HG02759 (cell line): ENCODE measurements around the gene UBL7.

Experiments
- ATAC-seq: cut with Tn5 transposase; IDR thresholded peaks from one replicate; pipeline ENCODE4 v1.9.1; 2021; ENCODE audit warnings: mild to moderate bottlenecking, moderate library complexity; ENCODE audit not compliant: unreplicated experiment

Gene UBL7

GRCh38 chr15:74409225-74409624 lies 51.7 kb downstream of the UBL7 start:
- no peak for ATAC-seq

- ATAC-seq = no peak
These were observed 52.1 kb downstream of the UBL7 start for GRCh38 chr15:74408815-74409214.

DNA sequence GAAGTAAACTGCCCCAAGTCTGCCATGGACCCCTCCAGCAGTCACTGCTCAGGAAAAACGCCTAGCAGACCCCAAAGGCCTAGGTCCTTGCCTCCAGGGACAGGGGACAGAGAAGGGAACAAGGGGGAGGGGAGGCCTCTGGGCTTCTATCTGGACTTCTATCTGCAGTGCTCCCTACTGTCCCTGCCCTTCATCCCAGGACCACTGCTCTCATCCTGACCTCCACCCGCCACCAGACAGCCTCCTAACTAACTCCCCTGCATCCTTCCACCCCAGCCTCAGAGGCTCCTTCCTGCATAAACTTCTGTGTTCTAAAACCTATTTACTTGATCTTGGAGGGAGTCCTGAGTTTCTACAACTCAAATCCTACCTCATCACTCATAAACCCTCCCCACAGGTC lies 52.6 kb downstream of the UBL7 start:
- no peak for ATAC-seq

- ATAC-seq = no peak
These were observed 53.8 kb downstream of the UBL7 start for GRCh38 chr15:74406992-74407705.

DNA sequence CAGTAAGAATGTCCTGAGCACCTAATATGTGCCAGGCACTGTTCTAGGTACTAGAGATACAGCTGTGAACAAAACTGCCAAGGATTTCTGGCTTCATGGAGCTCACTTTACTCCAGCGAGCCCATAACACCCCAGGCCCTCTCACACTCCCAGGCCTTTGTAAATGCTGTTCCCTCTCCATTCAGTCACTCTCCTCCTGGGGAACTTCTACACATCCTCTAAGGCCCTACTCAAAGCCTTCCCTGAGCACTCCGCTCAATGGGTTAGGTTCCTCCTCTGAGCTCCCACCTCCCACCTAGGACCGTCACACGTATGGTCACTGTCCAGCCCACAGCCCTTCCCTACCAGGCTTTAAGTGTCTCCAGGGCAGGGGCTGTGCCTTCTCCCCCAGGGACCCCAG lies 54.4 kb downstream of the UBL7 start:
- ATAC-seq = no peak

- ATAC-seq = no peak
These were observed 55.1 kb downstream of the UBL7 start for GRCh38 chr15:74405823-74406222.

GRCh38 chr15:74403991-74404563 lies 56.9 kb downstream of the UBL7 start:
- peak; percentile 36 for ATAC-seq

- no peak for ATAC-seq
These were observed 57.4 kb downstream of the UBL7 start for GRCh38 chr15:74403588-74403919.

DNA sequence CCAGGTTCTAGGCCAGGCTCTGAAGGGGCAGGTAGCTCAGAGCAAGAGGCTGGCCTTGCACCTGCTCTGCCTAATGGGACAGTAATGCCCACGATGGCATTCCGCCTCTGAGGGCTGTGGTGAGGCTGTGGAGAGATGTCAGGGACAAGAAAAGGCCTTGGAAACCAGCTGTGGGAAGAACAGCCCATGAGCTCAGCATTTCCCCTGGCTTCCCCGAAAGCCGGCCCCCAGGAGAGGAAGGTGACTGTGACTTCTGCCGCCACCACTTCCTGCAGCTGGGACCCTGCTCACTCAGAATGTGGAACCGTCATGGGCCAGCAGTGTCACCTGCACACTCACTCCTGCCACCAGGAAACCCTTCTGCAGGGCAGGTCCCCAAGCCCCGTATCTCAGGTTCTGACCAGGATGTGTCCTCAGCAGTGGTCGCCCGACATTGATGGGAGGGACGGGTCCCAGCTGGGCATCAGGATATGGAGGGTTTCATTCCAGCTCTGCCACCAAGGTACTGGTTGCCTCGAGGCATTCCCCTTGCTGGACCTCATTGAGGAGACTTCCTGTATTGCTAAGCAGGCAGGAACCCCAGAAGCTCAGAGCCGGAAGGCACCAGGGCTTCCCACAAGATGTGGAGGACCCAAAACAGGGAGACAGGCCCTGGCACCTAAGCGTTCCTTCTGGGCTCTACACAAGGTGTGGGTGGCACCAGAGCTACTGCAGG lies 57.9 kb downstream of the UBL7 start:
- peak; percentile 32 for ATAC-seq

- no peak for ATAC-seq
These were observed 58.6 kb downstream of the UBL7 start for GRCh38 chr15:74402337-74402841.

DNA sequence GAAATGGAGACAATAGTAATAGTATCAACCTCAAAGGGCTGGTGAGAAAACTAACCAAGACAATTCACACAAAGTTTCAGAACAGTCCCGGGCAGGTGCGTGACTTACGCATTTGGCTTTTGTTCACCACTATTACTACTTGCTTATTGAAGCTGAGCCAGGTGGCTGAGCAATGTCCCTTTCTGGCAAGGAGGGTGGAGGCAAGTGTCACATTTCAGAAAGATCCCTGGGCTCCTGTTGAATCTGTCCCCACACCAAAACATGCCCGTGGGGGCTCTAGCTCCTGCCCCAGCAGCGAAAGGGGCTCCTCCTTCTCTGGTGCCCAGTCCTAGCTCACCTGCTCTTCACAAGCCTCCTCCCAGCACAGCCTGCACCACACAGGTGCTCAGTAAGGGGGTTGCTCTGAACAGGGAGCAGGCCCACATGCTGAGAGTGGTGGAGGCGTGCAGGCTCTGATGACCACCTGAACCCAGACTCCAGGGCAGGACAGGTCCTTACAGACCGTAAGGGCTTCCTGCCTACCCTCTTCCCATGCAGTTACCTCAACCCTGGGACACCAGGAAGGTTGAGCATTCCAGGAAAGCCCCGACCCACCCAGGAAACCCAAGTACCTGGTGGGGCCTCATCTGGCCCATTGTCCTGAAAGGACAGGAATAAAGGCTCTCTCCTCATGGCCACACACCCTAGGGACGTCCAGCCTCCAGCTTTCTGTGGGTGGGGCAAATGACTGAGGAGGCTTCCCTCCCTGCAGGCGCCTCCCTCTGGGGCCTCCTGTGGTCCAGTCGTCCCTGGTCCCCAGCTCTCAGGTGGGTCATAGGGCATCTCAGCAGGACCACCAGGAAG lies 59.8 kb downstream of the UBL7 start:
- ATAC-seq = no peak

DNA sequence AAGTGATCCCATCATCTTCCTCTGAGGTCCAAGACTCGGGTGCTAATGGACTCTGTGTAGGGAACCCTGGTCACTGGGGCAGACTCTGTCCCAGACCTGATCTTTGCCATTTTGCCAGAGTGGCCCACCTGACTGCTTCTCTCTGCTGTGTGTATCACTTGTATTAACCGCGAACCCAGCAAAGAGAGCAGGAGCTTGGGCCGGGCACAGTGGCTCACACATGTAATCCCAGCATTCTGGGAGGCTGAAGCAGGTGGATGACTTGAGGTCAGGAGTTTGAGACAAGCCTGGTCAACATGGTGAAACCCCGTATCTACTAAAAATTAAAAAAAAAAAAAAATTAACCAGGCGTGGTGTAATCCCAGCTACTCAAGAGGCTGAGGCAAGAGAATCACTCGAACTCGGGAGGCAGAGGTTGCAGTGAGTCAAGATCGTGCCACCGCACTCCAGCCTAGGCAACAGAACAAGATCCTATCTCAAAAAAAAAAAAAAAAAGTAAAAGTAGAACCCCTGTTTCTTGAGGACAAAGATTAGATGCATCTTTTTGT lies 60.6 kb downstream of the UBL7 start:
- ATAC-seq = no peak

DNA sequence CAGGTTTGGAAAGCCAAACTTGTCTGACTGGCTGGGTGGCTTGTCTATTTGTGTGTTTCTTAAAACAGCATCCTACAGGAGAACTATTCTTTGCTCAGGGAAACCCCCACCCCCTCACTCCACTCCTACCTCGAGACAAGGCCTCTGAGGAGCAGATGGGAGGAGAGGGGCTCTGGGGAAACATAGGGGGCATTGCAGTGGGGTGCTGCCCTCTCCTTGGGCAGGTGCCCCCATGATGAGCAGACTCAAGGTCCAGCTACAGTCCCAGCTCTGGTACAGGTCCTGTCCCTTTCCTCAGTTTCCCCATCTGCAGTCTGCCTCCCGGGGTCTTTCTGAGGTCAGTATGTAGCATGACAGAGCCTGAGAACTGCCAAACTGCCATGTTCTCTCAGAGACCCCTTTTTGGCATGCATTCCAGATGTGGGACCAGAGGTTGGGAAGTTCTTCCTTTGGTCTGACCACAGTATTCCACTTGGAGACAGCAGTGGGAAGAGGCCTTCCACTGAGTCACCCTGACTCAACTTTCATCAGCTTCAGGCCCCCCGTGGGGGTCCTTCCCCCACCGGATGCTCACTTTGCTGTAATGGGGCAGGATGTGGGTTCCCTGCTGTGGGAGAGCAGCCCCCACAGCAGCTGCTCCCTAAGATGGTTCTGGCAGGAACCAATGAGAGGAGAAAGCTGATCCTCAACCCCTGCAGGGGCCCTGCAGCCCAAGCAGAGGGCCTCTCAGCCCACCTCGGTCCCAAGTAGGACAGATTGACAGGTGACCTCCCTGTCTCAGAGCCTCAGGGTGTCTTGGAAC lies 61.2 kb downstream of the UBL7 start:
- no peak for ATAC-seq

DNA sequence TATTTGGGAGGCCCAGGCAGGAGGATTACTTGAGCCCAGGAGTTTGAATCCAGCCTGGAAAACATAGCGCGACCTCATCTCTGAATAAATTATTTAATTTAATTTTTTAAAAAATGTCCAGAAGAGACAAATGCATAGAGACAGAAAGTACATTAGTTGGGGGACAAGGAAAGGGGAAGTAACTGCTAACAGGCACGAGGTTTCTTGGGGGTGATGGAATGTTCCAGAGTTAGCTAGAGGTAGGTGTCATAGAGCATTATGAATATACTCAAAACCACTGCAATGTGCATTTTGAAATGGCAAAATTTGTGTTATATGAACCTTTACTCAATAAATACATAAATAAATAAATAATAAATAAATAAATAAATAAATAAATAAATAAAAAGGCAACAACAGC lies 61.9 kb downstream of the UBL7 start:
- ATAC-seq = no peak

GRCh38 chr15:74398183-74398582 lies 62.8 kb downstream of the UBL7 start:
- ATAC-seq = no peak

DNA sequence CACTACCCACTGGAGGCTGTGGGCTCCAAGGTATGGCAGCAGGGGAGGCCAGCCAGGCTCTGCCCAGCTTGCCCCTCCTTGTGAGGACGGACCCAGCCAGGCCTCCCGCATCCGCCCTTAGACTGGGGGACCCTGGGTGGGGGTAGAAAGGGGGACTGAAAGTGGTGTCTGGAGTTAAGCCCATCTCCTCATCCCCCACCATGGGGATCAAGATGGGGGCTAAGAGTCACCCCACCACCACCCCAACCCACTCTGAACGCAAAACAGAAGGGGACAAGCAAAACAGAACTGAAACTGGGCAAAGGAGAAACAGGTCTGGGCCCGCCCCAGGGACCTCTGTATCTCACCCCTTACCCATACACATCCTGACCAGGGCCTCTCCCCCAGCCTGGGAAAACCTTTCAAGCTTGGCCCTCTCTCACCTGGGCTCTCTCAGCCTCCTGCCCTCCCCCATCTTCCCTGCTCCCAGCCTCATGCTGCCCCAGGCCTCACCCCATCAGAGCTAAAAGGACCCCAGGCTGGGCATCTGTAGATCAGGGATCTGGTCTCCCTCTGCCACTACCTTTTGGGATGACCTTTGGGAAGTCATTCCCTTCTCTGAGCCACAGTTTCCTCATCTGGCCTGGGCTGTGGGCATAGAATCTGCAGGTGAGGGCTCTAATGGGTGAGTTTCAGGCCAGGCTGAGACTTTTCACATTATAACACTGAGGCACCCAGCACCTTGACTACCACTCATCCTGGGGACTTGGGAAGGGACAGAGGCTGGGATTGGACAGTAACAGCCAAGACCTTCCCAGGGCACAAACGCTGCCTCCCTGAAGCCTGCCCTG lies 63.5 kb downstream of the UBL7 start:
- peak; percentile 33 for ATAC-seq

- peak; percentile 33 for ATAC-seq
These were observed 64.3 kb downstream of the UBL7 start for GRCh38 chr15:74396445-74397238.

GRCh38 chr15:74396146-74396438 lies 64.9 kb downstream of the UBL7 start:
- ATAC-seq = no peak
